Mesendoderm (in vitro differentiated cells): ENCODE measurements around the gene MOCS3. TPM values are rescaled to one million over a fixed set of nuclear protein-coding genes. Genes with fewer than 3 reads are reported as not detected.

ENCODE experiments used
- DNase-seq: peaks from one replicate; pipeline ENCODE4 v3.0.0; 2013
- H2AK5ac ChIP-seq: 2 replicates; pipeline ENCODE4 v1.6.1; 2013; ENCODE audit warnings: low read length, inconsistent platforms
- H2BK120ac ChIP-seq: 2 replicates; pipeline ENCODE4 v1.6.1; 2013; ENCODE audit warnings: low read depth, mild to moderate bottlenecking, low read length, moderate library complexity, mixed read lengths
- H2BK15ac ChIP-seq: replicated peaks from 2 replicates; pipeline ENCODE4 v1.6.1; 2013; ENCODE audit warnings: low read depth, mild to moderate bottlenecking, moderate library complexity
- H2BK5ac ChIP-seq: 2 replicates; pipeline ENCODE4 v1.6.1; 2013; ENCODE audit warnings: low read length, inconsistent platforms
- H3K18ac ChIP-seq: 2 replicates; pipeline ENCODE4 v1.6.1; 2013; ENCODE audit warnings: mild to moderate bottlenecking, low read length, mixed read lengths
- H3K23ac ChIP-seq: one replicate; pipeline ENCODE4 v1.6.1; 2013; ENCODE audit warnings: low read length
- H3K27ac ChIP-seq: 2 replicates; pipeline ENCODE4 v1.5.1; 2013; ENCODE audit warnings: low read depth, mild to moderate bottlenecking, inconsistent platforms, low read length, moderate library complexity
- H3K27me3 ChIP-seq: 2 replicates; pipeline ENCODE4 v1.6.1; 2013; ENCODE audit warnings: low read length, control low read depth, mild to moderate bottlenecking, inconsistent platforms; ENCODE audit not compliant: insufficient read depth, poor library complexity
- H3K36me3 ChIP-seq: 2 replicates; pipeline ENCODE4 v1.6.1; 2013; ENCODE audit warnings: low read length, inconsistent platforms; ENCODE audit not compliant: control insufficient read depth, insufficient read depth
- H3K4ac ChIP-seq: one replicate; pipeline ENCODE4 v1.6.1; 2013; ENCODE audit warnings: low read depth, mild to moderate bottlenecking, low read length, moderate library complexity
- H3K4me1 ChIP-seq: 2 replicates; pipeline ENCODE4 v1.6.1; 2013; ENCODE audit warnings: low read depth, low read length, inconsistent platforms; ENCODE audit not compliant: control insufficient read depth
- H3K4me2 ChIP-seq: 2 replicates; pipeline ENCODE4 v1.6.1; 2013; ENCODE audit warnings: low read length
- H3K4me3 ChIP-seq: 2 replicates; pipeline ENCODE4 v1.5.1; 2013; ENCODE audit warnings: mild to moderate bottlenecking, low read length
- H3K56ac ChIP-seq: one replicate; pipeline ENCODE4 v1.6.1; 2013; ENCODE audit warnings: low read length
- H3K79me1 ChIP-seq: 2 replicates; pipeline ENCODE4 v1.6.1; 2013; ENCODE audit warnings: low read length, inconsistent platforms
- H3K79me2 ChIP-seq: 2 replicates; pipeline ENCODE4 v1.6.1; 2013; ENCODE audit warnings: mild to moderate bottlenecking, low read length; ENCODE audit not compliant: control insufficient read depth, insufficient read depth
- H3K9ac ChIP-seq: 2 replicates; pipeline ENCODE4 v1.6.1; 2013; ENCODE audit warnings: low read length, inconsistent platforms
- H4K5ac ChIP-seq: one replicate; pipeline ENCODE4 v1.6.1; 2013; ENCODE audit warnings: low read length
- H4K8ac ChIP-seq: one replicate; pipeline ENCODE4 v1.6.1; 2013; ENCODE audit warnings: low read depth, mild to moderate bottlenecking, control low read depth, low read length, moderate library complexity
- WGBS: extraction: QIAGEN DNeasy Blood & Tissue Kit; methylation state at CpG from one replicate; pipeline ENCODE4 v1.1.7; 2013; ENCODE audit warnings: low lambda C conversion rate, missing lambda C conversion rate; ENCODE audit not compliant: insufficient coverage; ENCODE audit errors: extremely low coverage; 5-methylcytosine and 5-hydroxymethylcytosine counted together
- polyA plus RNA-seq, 2 experiments: library from polyadenylated mRNA; stranded (reverse); fragments of 200-250 nt; gene quantifications; one replicate each; pipeline ENCODE4 v1.2.3, GENCODE V29; 2013

MOCS3 gene, protein sequence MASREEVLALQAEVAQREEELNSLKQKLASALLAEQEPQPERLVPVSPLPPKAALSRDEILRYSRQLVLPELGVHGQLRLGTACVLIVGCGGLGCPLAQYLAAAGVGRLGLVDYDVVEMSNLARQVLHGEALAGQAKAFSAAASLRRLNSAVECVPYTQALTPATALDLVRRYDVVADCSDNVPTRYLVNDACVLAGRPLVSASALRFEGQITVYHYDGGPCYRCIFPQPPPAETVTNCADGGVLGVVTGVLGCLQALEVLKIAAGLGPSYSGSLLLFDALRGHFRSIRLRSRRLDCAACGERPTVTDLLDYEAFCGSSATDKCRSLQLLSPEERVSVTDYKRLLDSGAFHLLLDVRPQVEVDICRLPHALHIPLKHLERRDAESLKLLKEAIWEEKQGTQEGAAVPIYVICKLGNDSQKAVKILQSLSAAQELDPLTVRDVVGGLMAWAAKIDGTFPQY
- polyA plus RNA-seq (2013, experiment 1 of 2) = 4.0 TPM
- polyA plus RNA-seq (2013, experiment 2 of 2) = 4.3 TPM

DNA sequence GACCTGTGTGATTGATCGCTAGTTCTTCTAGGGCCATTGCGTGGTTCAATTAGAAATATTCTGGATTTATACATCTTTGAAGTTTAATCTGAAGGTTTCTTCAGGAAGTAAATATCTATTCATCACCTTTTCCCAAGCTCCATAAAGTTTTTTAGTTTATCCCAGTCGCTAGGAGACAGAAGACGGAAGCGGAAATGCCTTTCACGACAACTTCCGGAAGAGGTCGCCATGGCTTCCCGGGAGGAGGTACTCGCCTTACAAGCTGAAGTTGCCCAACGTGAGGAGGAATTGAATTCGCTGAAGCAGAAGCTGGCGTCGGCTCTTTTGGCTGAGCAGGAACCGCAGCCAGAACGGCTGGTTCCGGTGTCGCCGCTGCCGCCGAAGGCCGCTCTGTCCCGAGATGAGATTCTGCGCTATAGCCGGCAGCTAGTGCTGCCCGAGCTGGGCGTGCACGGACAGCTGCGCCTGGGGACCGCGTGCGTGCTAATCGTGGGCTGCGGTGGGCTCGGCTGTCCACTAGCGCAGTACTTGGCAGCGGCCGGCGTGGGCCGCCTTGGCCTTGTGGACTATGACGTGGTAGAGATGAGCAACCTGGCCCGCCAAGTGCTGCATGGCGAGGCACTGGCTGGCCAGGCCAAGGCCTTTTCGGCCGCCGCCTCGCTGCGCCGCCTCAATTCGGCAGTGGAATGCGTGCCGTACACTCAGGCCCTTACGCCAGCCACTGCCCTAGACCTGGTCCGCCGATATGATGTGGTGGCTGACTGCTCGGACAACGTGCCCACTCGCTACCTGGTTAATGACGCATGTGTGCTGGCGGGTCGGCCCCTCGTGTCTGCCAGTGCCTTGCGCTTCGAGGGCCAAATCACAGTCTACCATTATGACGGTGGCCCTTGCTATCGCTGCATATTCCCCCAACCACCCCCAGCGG, at the start of gene MOCS3:
Gene MOCS3, plus strand, starts transcription at position 204 of the 928 bp plus-strand sequence. Its CDS starts 25 bp downstream, at position 229.
- Histone ChIP-seq H3K4ac (peak within 1 kb of the TSS; percentile 92), H2BK120ac (no peak within 1 kb of the TSS), H4K8ac (no peak within 1 kb of the TSS), H2BK5ac (peak within 1 kb of the TSS; percentile 56), H4K5ac (no peak within 1 kb of the TSS), H3K9ac (peak within 1 kb of the TSS; percentile 83), H3K23ac (peak within 1 kb of the TSS; percentile 30), H3K27me3 (no peaks in the 10 kb centered on the region), H3K36me3 (no peaks in the 10 kb centered on the region), H3K4me1 (peaks cover 5% of the 10 kb centered on the region), H3K18ac (no peak within 1 kb of the TSS), H3K4me2 (peak within 1 kb of the TSS; percentile 94), H3K27ac (no peak within 1 kb of the TSS), H2BK15ac (no peak within 1 kb of the TSS), H3K79me1 (peaks cover 18% of the 10 kb centered on the region), H3K79me2 (peaks cover 41% of the 10 kb centered on the region), H3K56ac (peak within 1 kb of the TSS; percentile 95), H2AK5ac (no peak within 1 kb of the TSS), H3K4me3 (peak within 1 kb of the TSS; percentile 97)
- peak; percentile 95 for DNase-seq
- no CpG with 5 or more reads among the region's 67 CpGs for WGBS

DNA sequence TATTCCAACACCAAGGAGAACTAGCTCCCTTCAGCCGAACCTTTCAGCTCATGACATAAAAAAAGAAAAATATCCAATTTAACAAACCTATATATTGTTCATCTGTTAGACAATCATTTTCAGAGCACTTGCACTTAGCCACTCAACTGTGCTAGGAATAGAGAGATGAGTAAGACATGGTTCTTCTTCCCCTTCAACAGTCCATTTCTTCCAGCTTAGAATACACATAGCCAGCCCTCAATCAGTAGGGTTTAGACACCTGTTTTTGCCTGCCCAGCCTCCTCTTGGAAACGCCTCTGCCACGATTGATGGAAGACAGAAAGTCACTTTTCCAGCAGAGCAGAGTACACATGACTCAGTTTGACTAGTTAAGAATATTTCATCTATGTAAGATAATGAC, 49.2 kb upstream of the MOCS3 start:
- H3K4me3 ChIP-seq = no peak overlapping the region
- H3K4me2 ChIP-seq = no peak overlapping the region
- H4K8ac ChIP-seq = no peak overlapping the region
- H3K27me3 ChIP-seq = no peaks in the 10 kb centered on the region
- DNase-seq = no peak
- peaks cover 86% of the 10 kb centered on the region for H3K79me2 ChIP-seq
- H3K23ac ChIP-seq = no peak overlapping the region
- no peak overlapping the region for H2BK15ac ChIP-seq
- no peak overlapping the region for H2BK5ac ChIP-seq
- no peak overlapping the region for H3K18ac ChIP-seq
- H3K4ac ChIP-seq = no peak overlapping the region
- H2AK5ac ChIP-seq = no peak overlapping the region
- H3K4me1 ChIP-seq = peaks cover 3% of the 10 kb centered on the region
- peaks cover 5% of the 10 kb centered on the region for H3K79me1 ChIP-seq
- H3K36me3 ChIP-seq = no peaks in the 10 kb centered on the region
- no peak overlapping the region for H4K5ac ChIP-seq
- H2BK120ac ChIP-seq = no peak overlapping the region
- H3K27ac ChIP-seq = no peak overlapping the region
- H3K9ac ChIP-seq = no peak overlapping the region
- no peak overlapping the region for H3K56ac ChIP-seq
- WGBS = no CpG with 5 or more reads among the region's 3 CpGs

DNA sequence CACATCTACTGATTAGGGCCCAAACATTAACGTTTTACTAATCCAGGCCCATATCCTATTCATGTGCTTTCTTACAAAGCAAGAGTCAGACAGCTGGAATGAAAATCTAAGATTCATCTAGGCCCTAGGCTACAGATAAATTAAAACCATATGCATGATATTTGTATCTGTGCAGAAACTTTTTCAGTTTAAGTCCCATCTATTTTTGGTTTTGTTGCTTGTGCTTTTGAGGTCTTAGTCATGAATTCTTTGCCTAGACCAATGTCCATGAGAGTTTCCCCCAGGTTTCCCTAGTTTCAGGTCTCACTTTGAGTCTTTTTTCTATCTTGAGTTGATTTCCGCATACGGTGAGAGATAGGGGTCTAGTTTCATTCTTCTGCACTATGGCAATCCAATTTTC, 47.6 kb upstream of the MOCS3 start:
- H3K36me3 ChIP-seq = peaks cover 2% of the 10 kb centered on the region
- H3K23ac ChIP-seq = no peak overlapping the region

DNA sequence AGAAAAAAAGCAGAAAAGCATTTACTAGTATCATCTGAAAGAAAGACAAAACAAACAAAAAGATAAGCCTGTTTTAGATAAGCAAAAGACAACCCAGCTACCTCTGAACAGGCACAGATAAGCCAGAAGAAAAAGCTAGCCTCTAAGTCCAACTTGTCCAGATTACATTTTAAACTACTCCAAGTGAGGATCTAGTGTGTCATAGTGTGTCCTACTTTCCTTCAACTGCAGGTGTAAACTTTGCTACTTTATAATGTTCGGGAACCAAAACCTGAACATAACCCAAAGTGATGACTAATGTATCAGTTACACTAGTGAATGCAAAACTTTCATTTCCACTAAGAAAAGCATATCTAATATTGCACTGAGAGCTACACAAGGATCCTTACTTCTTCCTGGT, 46.9 kb upstream of the MOCS3 start:
- Histone ChIP-seq H3K27me3 (no peaks in the 10 kb centered on the region), H2AK5ac (no peak overlapping the region), H3K79me2 (peaks cover 89% of the 10 kb centered on the region), H3K56ac (no peak overlapping the region), H4K5ac (no peak overlapping the region), H2BK5ac (no peak overlapping the region), H2BK120ac (no peak overlapping the region), H3K36me3 (peaks cover 2% of the 10 kb centered on the region), H3K27ac (no peak overlapping the region), H3K23ac (no peak overlapping the region), H3K4ac (no peak overlapping the region), H3K4me1 (peaks cover 3% of the 10 kb centered on the region), H2BK15ac (no peak overlapping the region), H3K79me1 (peaks cover 6% of the 10 kb centered on the region), H4K8ac (no peak overlapping the region), H3K9ac (no peak overlapping the region), H3K4me3 (no peak overlapping the region), H3K18ac (no peak overlapping the region), H3K4me2 (no peak overlapping the region)
- no CpG with 5 or more reads among the region's 1 CpG for WGBS
- no peak for DNase-seq

More for the DNA sequence above, 47.6 kb upstream of the MOCS3 start:
- Histone ChIP-seq H3K27ac (no peak overlapping the region), H3K79me2 (peaks cover 89% of the 10 kb centered on the region), H2BK15ac (no peak overlapping the region), H3K9ac (no peak overlapping the region), H3K4ac (no peak overlapping the region), H3K18ac (no peak overlapping the region), H4K8ac (no peak overlapping the region), H3K4me3 (no peak overlapping the region), H3K27me3 (no peaks in the 10 kb centered on the region), H2BK5ac (no peak overlapping the region), H2AK5ac (no peak overlapping the region), H3K79me1 (peaks cover 6% of the 10 kb centered on the region), H3K4me1 (peaks cover 3% of the 10 kb centered on the region), H3K4me2 (no peak overlapping the region), H3K56ac (no peak overlapping the region), H4K5ac (no peak overlapping the region), H2BK120ac (no peak overlapping the region)
- DNase-seq = no peak
- no CpG with 5 or more reads among the region's 3 CpGs for WGBS

DNA sequence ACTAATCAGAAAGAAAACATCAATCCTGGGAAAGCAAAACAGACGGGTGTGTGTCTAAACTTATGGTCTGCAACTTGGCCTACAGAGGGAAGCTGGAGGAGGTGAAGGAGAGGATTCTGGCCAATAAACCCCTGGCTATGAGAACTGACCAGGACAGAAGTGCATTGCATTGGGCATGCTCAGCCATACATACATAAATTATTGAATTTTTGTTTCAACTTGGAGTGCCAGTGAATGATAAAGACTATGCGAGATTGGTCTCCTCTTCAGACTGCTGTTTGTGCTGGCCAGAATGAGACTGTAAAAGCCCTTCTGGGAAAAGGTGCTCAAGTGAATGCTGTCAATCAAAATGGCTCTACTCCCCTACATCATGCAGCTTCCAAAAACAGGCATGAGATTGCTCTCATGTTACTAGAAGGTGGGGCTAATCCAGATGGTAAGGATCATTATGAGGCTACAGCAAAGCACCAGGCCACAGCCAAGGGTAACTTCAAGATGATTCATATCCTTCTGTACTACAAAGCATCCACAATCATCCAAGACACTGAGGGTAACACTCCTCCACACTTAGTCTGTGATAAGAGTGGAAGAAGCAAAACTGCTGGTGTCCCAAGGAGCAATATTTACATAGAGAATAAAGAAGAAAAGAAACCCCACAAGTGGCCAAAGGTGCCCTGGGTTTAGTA, 44.8 kb upstream of the MOCS3 start:
- no peak overlapping the region for H4K8ac ChIP-seq
- H3K27ac ChIP-seq = no peak overlapping the region
- H4K5ac ChIP-seq = no peak overlapping the region
- DNase-seq = no peak
- H3K9ac ChIP-seq = no peak overlapping the region
- no peak overlapping the region for H2BK15ac ChIP-seq
- H3K4me1 ChIP-seq = peaks cover 3% of the 10 kb centered on the region
- H3K36me3 ChIP-seq = peaks cover 2% of the 10 kb centered on the region
- no peak overlapping the region for H3K18ac ChIP-seq
- no peak overlapping the region for H3K56ac ChIP-seq
- H3K79me1 ChIP-seq = peaks cover 6% of the 10 kb centered on the region
- no CpG with 5 or more reads among the region's 2 CpGs for whole genome bisulfite sequencing
- H2BK5ac ChIP-seq = no peak overlapping the region
- H3K4me3 ChIP-seq = no peak overlapping the region
- no peak overlapping the region for H3K4ac ChIP-seq
- no peaks in the 10 kb centered on the region for H3K27me3 ChIP-seq
- H3K23ac ChIP-seq = no peak overlapping the region
- no peak overlapping the region for H2AK5ac ChIP-seq
- H3K4me2 ChIP-seq = no peak overlapping the region
- peaks cover 90% of the 10 kb centered on the region for H3K79me2 ChIP-seq
- no peak overlapping the region for H2BK120ac ChIP-seq
